IPS-15b (cell line): ENCODE results near the gene CDH26.

Source experiments
- H3K27me3 ChIP-seq: one replicate; pipeline ENCODE4 v1.6.1; 2013; ENCODE audit warnings: low read length; ENCODE audit not compliant: control insufficient read depth, insufficient read depth
- H3K36me3 ChIP-seq: one replicate; pipeline ENCODE4 v1.6.1; 2013; ENCODE audit warnings: low read length; ENCODE audit not compliant: control insufficient read depth, insufficient read depth
- H3K4me1 ChIP-seq: one replicate; pipeline ENCODE4 v1.6.1; 2013; ENCODE audit warnings: mild to moderate bottlenecking, low read length; ENCODE audit not compliant: control insufficient read depth, insufficient read depth
- H3K4me3 ChIP-seq: one replicate; pipeline ENCODE4 v1.5.1; 2013; ENCODE audit warnings: low read depth, low read length
- H3K9ac ChIP-seq: one replicate; pipeline ENCODE4 v1.6.1; 2013; ENCODE audit warnings: low read depth, mild to moderate bottlenecking, low read length
- H3K9me3 ChIP-seq: one replicate; pipeline ENCODE4 v1.6.1; 2013; ENCODE audit warnings: mild to moderate bottlenecking, low read length; ENCODE audit not compliant: control insufficient read depth, insufficient read depth

The CDH26 gene

DNA sequence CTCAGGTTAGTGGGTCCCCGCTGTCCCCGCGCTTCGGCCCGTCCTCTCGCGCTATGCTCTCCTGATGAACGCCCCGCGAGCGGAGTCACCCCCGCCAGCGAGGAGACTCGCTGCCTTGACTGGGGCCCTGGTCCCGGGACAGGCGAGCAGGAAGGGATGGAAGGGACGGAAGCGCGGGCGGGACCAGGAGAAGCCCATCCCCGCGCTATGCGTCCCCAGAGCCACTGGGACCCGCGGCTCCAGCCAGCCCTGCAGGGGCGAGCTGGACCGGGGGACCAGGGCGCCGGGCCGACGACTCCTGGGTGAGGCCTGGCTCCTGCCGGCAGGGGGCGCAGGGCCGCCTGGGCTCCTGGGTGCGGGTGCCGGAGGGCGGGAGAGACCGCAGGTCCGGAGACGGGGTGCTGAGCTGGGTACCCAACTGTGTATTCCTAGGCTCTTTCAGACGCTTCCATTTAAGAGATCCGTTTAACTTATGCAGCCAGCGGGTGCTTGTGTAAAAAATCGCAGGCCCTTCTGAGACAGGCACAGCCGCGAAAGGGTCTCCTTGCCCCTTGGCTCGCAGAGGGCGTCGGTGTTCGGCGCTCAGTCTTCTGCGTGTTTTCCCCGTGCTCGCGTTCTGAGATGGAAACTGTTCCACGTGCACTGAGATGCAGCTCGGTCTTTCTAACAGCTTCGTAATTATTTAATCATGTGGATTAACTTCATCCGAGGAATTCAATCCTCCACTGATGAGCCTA is 24.2 kb upstream of the CDH26 start:
- Histone ChIP-seq H3K9ac (no peak overlapping the region), H3K9me3 (peaks cover 3% of the 10 kb centered on the region), H3K4me1 (no peaks in the 10 kb centered on the region), H3K36me3 (peaks cover 3% of the 10 kb centered on the region), H3K27me3 (peaks cover 47% of the 10 kb centered on the region), H3K4me3 (peak overlapping the region; percentile 46)

DNA sequence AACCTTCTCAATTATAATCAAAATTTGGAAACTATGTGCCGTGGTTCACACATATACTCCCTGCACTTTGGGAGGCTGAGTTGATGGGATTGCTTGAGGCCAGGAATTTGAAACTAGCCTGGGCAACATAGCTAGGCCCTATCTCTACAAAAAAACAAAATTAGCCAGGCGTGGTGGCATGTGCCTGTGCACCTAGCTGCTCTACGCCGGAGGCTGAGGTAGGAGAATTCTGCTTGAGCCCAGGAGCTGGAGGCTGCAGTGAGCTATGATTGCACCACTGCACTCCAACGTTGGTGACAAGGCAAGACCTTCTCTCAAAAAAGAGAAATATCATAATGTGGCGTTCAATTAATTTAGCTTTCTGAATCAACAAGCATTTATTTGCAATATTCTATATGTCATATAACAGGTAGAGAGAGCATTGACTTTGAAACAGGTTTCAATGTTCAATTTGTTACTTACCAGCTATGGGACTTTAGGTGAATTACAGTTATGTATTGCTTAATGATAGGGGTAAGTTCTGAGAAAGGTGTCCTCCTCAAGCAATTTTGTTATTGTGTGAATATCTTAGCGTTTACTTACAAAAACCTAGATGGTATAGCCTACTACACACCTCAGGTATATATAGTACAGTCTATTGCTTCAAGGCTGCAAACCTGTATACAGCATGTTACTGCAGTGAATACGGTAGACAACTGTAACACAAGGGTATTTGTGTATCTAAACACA is 22.6 kb upstream of the CDH26 start:
- Histone ChIP-seq H3K36me3 (peaks cover 4% of the 10 kb centered on the region), H3K27me3 (peaks cover 51% of the 10 kb centered on the region), H3K9me3 (peaks cover 4% of the 10 kb centered on the region), H3K4me1 (no peaks in the 10 kb centered on the region), H3K4me3 (no peak overlapping the region), H3K9ac (no peak overlapping the region)

DNA sequence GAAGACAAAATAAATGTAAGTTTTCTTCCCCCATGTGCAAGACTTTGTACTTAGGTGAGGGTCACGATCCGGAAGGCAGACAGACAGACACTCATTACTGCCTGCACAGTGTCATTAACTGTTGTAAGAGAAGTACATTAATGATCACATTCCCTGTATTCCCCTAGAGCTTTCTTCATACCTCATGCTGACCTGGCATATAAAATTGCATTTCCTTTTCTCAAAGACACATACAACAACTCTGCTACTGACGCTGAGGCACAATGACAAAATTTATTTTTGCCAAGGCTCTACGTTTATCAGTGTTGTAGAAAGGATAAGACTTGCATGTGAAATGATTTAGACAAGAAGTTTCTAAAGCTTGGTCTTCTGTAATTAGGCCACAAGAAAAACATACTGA is 21.8 kb upstream of the CDH26 start:
- Histone ChIP-seq H3K9me3 (peaks cover 4% of the 10 kb centered on the region), H3K4me1 (no peaks in the 10 kb centered on the region), H3K4me3 (no peak overlapping the region), H3K9ac (no peak overlapping the region), H3K27me3 (peaks cover 51% of the 10 kb centered on the region), H3K36me3 (peaks cover 4% of the 10 kb centered on the region)

DNA sequence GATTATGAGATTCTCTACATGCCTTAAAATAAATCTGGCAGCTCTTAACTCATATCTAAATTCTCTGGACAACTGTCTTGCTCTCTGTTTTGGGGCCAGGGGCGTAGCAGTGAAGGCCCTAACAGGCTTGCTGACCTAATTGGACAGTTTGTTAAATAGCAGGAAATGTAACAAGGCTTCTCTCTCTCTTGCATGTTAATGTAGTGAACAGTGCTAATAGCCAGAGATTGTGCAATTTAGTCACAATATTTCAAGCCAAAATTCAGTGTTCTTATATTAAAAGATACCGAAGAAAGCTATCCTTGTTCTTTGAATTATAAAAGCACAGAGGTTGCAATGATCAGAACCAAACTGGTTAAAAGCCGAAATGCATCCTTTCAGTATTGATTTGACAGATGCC is 21.1 kb upstream of the CDH26 start:
- no peak overlapping the region for H3K4me3 ChIP-seq
- peaks cover 48% of the 10 kb centered on the region for H3K27me3 ChIP-seq
- H3K9ac ChIP-seq: no peak overlapping the region
- no peaks in the 10 kb centered on the region for H3K4me1 ChIP-seq
- peaks cover 4% of the 10 kb centered on the region for H3K9me3 ChIP-seq
- H3K36me3 ChIP-seq: peaks cover 4% of the 10 kb centered on the region

- Histone ChIP-seq H3K4me1 (no peaks in the 10 kb centered on the region), H3K4me3 (no peak overlapping the region), H3K36me3 (peaks cover 4% of the 10 kb centered on the region), H3K9ac (no peak overlapping the region), H3K27me3 (peaks cover 48% of the 10 kb centered on the region), H3K9me3 (peaks cover 4% of the 10 kb centered on the region)
Observed at GRCh38 chr20:59938221-59938620, 20.0 kb upstream of the CDH26 start.

DNA sequence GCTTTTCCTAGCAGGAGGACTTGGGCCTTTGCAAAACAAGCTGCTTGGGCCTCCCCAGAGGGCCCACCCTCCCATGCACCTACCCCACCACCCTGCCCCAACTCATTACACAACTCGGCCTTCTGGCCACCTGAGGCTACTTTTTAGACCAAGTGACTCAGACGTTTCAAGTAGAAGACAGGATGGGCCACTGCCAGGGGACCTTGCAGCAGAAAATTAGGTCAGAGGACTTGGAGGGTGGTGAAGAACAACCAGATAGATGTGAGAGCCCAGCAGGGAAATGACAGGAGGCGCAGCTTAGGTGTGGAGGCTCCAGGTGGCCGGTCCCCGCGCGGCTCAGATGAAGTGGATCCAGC is 19.5 kb upstream of the CDH26 start:
- peaks cover 4% of the 10 kb centered on the region for H3K36me3 ChIP-seq
- H3K4me3 ChIP-seq: no peak overlapping the region
- H3K9me3 ChIP-seq: peaks cover 4% of the 10 kb centered on the region
- H3K9ac ChIP-seq: no peak overlapping the region
- H3K4me1 ChIP-seq: no peaks in the 10 kb centered on the region
- peaks cover 48% of the 10 kb centered on the region for H3K27me3 ChIP-seq

DNA sequence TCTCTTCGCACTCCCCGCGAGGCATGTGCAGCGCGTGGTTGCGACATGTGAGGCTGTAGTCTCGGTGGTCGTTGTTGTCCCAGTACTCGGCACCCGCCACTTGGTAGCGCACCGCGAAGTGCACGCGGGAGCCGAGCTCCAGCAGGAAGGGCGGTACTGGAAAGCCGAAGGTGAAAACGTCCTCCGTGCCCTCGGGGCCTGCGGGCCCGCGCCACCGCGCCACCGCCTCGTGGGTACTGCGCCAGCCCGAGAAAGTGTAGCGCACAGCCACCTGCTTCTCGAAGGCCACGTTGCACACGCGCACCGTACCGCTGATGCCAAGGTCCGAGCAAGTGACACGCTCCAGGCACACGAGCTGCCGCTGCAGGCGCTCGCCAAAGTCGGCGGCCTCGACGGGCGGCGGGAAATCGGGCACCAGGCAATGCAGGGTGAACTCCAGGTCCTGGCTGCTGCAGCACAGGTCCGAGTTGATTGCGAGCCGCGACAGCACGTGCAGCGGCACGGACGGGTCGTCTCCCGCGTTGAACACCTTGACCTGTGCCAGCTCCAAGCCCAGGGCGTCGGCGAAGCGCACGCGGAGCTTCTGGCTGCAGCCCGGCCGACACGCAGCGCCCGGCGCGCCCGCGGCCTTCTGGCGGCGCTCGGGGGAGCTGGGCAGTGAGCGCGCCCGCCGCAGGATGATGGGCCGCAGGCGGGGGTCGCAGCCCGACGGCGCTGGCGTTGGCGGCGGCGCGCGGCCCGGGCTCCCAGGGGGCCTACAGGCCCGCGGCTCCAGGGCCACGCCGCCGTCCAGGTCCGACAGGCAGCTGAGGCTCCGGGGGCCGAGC is 19.0 kb upstream of the CDH26 start:
- Histone ChIP-seq H3K9ac (peak overlapping the region; percentile 41), H3K9me3 (peaks cover 4% of the 10 kb centered on the region), H3K4me1 (no peaks in the 10 kb centered on the region), H3K4me3 (peak overlapping the region; percentile 98), H3K36me3 (peaks cover 4% of the 10 kb centered on the region), H3K27me3 (peaks cover 46% of the 10 kb centered on the region)

DNA sequence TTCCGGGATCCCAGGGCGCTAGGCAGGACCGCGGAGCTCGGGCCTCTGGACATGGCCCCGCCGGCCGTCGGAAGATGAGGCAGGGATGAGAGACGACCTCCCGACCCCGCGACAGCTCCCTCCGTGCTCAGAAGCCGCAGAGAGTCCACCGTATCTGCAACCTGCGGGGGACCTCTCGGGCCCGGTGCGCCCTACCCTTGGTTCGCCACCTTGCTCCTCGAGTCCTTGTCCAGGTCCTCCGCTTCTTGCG is 18.4 kb upstream of the CDH26 start:
- Histone ChIP-seq H3K4me3 (peak overlapping the region; percentile 98), H3K36me3 (peaks cover 4% of the 10 kb centered on the region), H3K4me1 (no peaks in the 10 kb centered on the region), H3K9ac (peak overlapping the region; percentile 41), H3K27me3 (peaks cover 41% of the 10 kb centered on the region), H3K9me3 (peaks cover 4% of the 10 kb centered on the region)

DNA sequence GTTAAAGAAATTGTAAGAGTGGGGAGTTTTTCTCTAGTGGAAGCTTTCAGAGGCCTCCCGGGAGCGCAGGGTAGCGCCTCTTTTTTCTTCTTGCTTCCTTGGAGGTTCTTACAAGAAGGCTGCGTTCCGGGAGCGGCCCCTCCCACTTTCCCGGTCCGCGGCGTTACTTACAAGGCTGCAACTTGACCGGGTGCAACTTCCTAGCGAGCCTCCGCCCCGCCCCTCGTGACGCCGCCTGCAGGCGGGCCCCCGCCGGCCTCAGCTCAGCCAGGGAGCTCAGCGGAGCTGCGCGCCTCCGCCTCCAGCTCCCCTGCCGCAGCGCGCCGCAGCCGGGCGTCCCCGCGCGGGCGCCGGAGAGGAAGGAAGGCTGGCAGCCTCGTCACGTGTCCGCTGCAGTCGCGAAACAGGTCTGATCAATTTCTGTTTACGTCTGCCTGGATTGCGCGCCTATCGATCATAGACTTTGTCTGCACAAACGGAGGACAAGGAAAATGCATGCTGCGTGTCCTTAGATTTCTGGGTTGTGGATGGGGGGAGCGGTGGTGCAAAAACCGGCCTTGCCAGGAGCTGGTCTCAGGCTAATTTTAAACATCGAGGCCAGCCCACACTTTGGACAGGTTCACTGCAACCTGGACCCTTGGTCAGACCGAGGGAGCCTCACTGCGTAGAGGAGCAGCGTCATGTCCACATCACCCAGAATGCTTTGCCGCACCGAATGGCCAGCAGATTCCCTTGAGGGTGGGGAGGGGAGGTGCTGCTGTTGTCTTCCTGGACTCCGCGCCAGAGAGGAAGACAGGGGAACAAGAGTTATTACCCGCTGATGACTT is 17.9 kb upstream of the CDH26 start, which contains the start of the genes FAM217B and PPP1R3D:
FAM217B (plus strand) TSS at position 261 of the 827 bp plus-strand sequence. CDS start 3,555 bp downstream, outside the sequence.
PPP1R3D (minus strand) TSS at position 177 of the 827 bp plus-strand sequence. CDS start 374 bp downstream, outside the sequence.
- H3K36me3 ChIP-seq: peaks cover 4% of the 10 kb centered on the region
- no peaks in the 10 kb centered on the region for H3K4me1 ChIP-seq
- peaks cover 35% of the 10 kb centered on the region for H3K27me3 ChIP-seq
- peaks cover 4% of the 10 kb centered on the region for H3K9me3 ChIP-seq
- peak within 1 kb of the TSS; percentile 98 for H3K4me3 ChIP-seq
- H3K9ac ChIP-seq: peak within 1 kb of the TSS; percentile 95

GRCh38 chr20:59940956-59941294 is 17.3 kb upstream of the CDH26 start:
- Histone ChIP-seq H3K27me3 (peaks cover 29% of the 10 kb centered on the region), H3K36me3 (peaks cover 4% of the 10 kb centered on the region), H3K4me1 (no peaks in the 10 kb centered on the region), H3K9me3 (peaks cover 4% of the 10 kb centered on the region), H3K4me3 (peak overlapping the region; percentile 98), H3K9ac (peak overlapping the region; percentile 95)

DNA sequence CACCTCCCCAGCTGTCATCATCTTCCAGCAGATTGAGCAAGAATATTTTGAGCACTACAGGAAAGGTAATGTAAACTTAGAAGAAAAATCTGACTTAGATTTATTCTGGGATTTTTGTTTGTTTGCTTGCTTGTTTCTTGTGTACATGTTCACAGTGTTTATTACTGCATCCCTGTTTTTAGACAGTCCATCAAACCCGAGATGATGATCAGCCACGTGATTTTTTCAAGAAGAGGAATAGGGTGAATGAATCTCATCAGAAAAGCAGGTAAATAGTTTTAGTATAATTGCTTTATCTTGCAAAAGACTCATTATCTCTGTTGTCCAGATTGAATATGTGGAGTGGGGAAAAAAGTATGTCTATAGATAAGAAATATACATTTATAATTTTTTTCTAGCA is 16.0 kb upstream of the CDH26 start:
- H3K9ac ChIP-seq: no peak overlapping the region
- no peaks in the 10 kb centered on the region for H3K4me1 ChIP-seq
- peaks cover 22% of the 10 kb centered on the region for H3K27me3 ChIP-seq
- peaks cover 4% of the 10 kb centered on the region for H3K36me3 ChIP-seq
- H3K9me3 ChIP-seq: peaks cover 4% of the 10 kb centered on the region
- no peak overlapping the region for H3K4me3 ChIP-seq
